ENCODE results near the gene MLXIP.

DNA sequence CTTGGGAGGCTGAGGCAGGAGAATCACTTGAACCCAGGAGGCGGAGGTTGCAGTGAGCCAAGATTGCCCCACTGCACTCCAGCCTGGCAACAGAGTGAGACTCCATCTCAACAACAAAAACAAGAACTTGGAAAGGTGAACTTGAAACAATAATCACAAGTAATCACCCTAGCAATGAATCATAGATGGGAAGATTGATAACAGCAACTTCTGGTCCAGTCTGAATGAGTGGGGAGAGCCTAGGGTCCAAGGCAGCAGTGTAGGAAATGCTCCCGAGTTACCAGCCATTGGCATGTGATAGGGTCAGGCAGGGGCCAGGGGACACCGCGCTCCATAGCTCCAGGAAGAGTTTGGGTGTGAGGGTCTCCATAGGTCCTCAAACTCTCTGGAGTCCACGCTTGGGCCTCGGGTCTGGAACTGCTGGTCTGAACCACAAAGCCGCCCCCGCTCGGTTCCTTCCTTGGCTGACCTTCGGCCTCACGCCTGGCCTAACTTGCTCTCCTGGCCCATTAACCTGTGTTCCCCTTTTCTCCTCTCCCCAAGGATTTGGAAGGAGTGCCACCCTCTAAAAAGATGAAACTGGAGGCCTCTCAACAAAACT, 19.9 kb upstream of the MLXIP start:
- TF ChIP-seq CTCF (conservative IDR thresholded peaks at IDR 0.05; ENCODE audit: low read depth, low read length) (no peak), EZH2 (IDR thresholded peaks at IDR 0.05; ENCODE audit: low read length, unreplicated experiment) (no peak), EZH2phosphoT487 (IDR thresholded peaks at IDR 0.05; ENCODE audit: borderline replicate concordance, low read length) (no peak)

Data from PC-3 (cell line).